Activated CD8-positive, alpha-beta memory T cell treated with anti-CD3 and anti-CD28 coated beads for 1 hour (primary cell): ENCODE data around the gene NUTM1.

Experiments used
- DNase-seq, 2 donors: peaks; one replicate each; pipeline ENCODE4 v3.0.0-alpha.2; 2020; ENCODE audit warnings: low read depth in 1 of 2; ENCODE audit errors: extremely low read depth in 1 of 2

NUTM1 gene, protein sequence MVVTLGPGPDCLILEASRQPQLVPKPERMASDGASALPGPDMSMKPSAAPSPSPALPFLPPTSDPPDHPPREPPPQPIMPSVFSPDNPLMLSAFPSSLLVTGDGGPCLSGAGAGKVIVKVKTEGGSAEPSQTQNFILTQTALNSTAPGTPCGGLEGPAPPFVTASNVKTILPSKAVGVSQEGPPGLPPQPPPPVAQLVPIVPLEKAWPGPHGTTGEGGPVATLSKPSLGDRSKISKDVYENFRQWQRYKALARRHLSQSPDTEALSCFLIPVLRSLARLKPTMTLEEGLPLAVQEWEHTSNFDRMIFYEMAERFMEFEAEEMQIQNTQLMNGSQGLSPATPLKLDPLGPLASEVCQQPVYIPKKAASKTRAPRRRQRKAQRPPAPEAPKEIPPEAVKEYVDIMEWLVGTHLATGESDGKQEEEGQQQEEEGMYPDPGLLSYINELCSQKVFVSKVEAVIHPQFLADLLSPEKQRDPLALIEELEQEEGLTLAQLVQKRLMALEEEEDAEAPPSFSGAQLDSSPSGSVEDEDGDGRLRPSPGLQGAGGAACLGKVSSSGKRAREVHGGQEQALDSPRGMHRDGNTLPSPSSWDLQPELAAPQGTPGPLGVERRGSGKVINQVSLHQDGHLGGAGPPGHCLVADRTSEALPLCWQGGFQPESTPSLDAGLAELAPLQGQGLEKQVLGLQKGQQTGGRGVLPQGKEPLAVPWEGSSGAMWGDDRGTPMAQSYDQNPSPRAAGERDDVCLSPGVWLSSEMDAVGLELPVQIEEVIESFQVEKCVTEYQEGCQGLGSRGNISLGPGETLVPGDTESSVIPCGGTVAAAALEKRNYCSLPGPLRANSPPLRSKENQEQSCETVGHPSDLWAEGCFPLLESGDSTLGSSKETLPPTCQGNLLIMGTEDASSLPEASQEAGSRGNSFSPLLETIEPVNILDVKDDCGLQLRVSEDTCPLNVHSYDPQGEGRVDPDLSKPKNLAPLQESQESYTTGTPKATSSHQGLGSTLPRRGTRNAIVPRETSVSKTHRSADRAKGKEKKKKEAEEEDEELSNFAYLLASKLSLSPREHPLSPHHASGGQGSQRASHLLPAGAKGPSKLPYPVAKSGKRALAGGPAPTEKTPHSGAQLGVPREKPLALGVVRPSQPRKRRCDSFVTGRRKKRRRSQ

DNA sequence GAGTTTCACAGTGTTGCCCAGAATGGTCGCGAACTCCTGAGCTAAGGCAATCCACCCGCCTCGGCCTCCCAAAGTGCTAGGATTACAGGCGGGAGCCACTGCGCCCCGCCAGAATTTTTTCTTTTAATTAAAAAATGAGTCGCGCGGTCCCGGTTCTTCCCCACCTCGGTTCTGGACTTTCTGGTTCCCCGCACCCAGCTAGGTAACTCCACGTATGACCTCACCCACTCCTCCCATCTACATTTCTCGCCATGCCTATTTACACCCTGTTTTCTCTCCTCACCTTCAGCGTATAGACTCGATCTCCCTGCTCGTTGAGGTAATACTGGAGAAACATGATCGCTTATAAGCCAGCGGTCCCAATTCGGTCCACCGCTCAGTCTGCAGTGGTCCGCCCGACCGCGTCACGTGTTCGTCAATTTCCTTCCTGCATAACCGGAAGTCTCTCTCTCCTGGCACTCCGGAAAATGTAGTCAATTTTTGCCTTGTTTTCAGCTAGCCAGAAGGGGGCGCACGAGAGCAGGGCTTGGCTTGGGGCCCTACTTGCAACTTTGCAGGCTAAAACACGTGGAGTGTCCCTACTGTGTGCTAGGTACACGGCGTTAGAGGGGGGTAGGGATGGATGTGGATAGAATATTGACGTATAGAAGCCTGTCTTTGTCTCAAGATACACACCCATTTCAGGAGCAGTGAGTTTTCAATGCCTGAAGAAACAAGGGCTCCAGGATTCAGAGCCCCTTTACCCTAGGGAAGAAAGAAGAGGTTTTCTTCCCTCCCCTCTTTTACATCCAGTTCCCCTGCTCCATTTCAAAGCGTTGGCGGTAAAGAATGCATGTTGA is at the start of gene NUTM1, which contains the start of gene NOP10:
Gene NUTM1 (plus strand): TSS at position 579 of the 839 bp plus-strand sequence. CDS start 382 bp downstream, outside the sequence.
Gene NOP10 (minus strand): TSS at position 400 of the 839 bp plus-strand sequence. CDS start 63 bp downstream, at position 337.
- peak; percentile 83 to 90 for DNase-seq

DNA sequence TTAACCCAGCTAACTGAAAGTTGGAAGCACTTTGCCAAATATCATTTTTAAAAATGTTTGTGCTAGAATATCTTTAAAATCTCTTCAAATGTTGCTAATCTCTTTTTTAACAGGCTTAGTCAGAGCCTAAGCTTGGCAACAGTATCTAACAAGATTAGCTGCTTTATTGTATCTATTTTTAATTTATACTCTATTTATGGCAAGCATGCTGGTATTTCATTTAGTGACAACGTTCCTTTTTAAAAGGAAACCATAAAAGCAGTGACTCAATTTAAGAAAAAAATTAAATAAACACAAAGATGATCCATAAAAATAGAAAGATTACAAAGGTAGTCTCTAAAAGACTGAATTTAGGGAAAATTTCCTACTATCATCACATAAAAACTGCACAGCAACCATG is 46.1 kb upstream of the NUTM1 start:
- no peak for DNase-seq

DNA sequence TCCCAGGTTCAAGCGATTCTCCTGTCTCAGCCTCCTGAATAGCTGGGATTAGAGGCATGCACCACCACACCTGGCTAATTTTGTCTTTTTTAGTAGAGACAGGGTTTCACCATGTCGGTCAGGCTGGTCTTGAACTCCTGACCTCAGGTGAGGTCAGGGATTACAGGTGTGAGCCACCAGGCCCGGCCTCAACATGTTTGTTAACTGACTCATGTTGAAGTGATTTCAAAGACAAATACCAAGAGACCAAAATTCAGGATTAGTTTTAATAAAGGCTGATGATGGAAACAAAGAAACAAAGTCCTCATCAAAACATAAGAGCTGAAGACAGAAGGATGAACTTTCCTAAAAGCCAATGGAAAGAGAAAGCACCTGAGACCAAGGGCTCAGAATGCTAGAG is 42.1 kb upstream of the NUTM1 start:
- no peak for DNase-seq

DNA sequence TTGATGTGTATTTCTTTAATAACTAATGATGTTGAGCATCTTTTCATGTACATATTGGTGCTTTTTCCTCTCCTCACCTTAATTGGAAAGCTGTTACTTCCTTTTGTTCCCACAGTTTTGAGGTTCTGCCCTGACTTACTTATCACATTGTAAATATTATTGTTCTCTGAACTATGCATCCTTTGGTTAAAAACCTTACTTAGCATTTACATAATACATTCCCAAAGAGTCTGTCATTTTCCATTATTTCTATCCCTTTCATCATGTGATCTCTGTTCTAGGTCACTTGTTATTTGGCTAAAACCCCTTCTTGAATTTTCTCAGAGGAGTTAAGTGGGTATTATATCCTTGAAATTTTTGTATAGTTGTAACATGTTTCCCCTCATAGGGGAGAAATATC is 38.5 kb upstream of the NUTM1 start:
- no peak for DNase-seq

DNA sequence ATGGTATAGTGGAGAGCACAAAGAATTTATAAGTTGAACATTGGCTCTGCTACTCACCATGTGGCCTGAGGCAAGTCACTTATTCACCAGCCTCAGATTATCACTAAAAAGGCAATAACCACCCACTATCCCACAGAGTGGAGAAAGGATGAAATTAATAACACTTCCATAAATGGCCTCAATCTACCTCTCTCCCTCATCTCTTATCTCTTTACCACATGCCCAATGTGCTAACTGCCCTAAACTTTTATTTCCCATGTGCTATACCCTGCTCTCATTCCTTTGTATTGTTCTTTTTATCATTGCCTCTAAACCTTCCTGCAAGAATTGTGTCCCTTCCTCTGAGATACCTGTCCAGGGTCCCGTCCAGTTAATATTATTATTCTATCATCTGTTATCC is 31.6 kb upstream of the NUTM1 start:
- DNase-seq: no peak

DNA sequence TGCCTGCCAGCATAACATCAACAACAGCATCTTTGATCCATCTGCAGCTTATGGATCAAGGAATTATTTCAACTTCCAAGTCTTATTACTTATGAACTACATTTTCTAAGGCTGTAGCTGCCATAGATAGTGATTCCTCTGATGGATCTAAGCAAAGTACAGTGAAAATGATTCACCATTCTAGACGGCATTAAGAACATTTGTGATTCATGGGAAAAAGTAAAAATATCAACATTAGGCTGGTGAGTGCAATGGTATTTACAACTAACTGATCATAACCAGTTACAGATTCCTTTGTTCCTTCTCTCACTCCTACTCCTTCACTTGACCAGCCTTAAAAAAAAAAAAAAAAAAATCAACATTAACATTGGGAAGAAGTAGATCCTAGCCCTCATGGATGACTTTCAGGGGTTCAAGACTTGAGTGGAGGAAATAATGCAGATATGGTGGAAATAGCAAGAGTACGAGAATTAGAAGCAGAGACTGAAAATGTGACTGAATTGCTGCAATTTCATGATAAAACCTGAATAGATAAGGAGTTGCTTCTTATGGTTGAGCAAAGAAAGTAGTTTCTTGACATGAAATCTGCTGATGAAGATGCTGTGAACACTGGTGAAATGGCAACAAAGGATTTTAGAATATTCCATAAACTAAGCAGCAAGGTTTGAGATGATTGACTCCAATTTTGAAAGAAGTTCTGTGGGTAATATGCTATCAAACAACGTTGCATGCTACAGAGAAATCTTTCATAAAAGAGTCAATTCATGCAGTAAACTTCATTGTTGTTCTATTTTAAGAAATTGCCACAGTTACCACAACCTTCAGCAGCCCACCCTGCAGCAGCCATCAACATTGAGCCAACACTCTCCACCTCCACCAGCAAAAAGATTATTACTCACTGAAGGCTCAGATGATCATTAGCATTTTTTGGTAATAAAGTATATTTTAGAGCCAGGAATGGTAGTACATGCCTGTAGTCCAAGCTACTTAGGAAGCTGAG is 28.3 kb upstream of the NUTM1 start:
- no peak for DNase-seq

DNA sequence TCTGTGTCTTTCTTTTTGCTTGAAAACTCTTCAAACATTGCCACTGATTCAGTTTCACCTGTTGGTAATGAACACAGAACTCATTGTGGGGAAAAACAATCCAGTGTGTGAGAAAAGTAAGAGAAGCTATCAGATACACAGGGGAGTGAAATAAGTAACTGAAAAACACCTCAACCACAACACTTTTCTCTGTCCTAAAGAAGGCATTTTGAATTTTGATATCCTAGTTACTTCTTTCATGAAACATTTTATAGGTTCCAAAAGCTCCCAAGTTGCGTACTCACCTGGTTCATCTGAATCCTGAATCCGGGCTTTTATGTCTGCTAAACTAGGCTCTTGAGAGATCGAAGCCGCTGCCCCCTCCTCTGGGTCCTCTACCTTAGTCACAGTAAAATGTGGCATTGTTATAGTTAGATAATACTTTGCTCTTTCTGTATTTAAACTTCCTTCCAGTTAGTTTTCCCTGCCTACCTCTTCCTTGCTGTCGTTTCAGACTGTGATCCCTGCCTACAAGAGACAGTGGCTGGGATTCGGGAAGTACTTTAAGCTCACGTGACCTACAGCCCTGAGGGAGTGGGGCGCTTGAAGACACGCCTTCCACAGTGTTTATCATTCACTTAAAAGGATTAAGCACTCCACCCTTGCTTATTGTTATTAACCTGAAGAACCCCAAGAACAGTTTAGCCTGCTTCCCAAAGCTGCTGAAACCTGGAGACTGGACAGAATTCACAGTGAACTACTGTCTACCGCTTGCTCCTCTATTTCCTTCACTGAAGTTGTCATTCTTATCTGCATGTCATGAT is 24.6 kb upstream of the NUTM1 start:
- no peak for DNase-seq

DNA sequence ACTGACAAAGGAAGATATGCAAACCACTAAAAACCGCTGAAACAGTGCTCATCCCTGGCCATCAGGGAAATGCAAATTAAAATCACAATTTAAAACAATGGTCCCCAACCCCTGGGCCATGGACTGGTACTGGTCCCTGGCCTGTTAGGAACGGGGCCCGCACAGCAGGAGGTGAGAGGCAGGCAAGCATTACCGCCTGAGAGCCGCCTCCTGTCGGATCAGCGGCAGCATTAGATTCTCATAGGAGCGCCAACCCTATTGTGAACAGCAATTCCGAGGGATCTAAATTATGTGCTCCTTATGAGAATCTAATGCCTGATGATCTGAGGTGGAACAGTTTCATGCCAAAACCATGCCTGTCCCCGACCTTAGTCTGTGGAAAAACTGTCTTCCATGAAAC is 19.9 kb upstream of the NUTM1 start:
- no peak for DNase-seq

DNA sequence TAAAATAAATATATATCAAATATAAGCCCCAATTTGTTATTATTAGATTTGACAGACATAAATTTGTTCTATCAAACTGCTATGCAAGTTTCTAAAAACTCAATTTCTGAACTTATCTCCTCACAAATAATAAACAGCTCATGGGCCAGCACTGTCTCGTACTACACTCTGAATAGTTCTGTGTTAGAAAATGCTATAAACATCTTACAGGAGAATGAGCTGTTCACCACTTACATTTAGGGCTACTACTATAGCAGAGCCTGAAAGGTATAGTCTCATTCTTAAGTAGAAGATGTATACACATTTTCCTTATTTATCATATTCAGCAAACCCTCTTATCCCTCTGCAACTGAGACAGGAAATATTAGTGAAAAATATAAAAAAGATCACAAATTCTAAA is 18.2 kb upstream of the NUTM1 start:
- no peak for DNase-seq

DNA sequence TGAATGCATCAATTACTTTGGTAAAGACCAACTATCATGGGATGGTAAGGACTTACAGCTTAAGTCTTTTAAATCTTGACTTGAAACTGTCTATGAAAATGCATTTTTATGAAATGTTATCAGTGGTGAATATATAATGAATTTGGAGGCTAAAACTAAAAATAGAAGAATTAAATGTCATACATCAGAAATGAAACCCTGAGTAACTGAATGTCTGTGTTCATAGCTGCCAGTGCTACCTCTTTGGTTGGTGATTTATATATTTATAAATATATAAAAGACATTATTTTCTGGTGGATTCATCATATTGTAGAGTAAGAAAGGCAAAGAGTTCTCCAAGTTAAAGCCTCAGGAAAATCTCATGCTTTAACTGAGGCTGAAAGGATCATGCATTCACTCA is 17.7 kb upstream of the NUTM1 start:
- no peak for DNase-seq

DNA sequence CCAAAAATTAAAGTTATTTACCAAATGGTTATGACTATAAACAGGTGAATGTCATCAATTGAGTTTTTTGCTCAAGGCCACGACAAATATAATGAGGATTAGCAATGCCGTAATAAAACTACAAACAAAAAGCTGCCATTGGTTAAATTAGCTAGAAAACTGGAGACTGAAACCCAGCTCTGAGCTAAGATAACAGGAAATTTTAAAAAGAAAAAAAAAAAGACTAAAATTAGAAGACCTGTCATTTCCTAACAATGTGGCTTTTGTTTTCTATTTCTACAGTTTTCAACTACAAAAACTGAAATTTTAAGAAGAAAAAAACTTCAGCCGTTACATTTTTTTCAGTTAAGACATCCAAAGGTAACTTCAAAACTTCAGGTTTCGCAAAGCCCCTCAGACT is 15.2 kb upstream of the NUTM1 start:
- no peak for DNase-seq

DNA sequence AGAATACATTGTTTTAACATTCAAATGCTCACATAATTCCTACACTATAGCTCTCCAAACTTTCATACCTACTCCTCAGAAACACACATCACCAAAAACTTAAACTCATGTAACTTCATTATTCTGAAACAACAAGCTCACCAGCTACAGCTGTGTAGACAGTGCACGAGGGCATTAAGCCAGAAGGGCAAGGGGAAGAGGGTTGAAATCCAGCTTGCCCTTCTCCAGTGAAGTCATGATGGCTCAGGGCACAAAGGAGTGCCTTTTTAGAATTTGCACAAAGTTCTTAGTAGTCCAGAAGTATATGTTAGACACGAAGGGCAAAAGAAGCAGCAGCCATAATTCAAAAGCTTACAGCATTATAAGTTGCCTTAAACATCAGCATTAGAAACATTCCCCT is 14.1 kb upstream of the NUTM1 start:
- no peak for DNase-seq

DNA sequence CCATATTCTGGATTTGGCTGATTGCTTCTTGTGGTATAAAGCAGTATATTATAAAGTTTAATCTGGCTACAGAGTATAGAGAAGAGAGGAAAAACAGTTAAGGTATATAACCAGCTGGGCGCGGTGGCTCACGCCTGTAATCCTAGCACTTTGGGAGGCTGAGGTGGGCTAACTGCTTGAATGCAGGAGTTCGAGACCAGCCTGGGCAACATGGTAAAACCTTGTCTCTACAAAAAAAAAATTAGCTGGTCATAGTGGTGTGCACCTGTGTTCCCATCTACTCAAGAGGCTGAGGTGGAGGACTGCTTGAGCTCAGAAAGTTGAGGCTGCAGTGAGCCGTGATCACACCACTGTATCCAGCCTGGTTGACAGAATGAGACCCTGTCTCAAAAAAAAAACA is 12.8 kb upstream of the NUTM1 start:
- DNase-seq: no peak

DNA sequence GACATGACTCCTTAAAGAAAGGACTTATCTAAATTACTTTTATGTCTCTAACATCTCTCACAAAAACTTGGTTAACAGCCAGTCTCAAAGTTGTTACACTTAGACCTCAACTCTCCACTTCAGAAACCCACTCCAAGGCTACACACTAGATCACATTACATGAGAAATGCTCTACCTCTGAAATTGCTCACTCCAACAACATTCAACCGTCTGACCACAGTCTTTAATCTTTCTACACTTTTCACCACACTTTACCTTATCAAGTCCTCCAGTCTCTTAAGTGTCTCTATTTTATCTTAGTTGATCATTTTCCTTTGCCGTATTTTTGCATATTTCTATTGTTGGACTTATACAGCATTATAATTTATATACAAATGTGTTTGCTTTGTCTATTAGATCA is 11.3 kb upstream of the NUTM1 start:
- DNase-seq: no peak

DNA sequence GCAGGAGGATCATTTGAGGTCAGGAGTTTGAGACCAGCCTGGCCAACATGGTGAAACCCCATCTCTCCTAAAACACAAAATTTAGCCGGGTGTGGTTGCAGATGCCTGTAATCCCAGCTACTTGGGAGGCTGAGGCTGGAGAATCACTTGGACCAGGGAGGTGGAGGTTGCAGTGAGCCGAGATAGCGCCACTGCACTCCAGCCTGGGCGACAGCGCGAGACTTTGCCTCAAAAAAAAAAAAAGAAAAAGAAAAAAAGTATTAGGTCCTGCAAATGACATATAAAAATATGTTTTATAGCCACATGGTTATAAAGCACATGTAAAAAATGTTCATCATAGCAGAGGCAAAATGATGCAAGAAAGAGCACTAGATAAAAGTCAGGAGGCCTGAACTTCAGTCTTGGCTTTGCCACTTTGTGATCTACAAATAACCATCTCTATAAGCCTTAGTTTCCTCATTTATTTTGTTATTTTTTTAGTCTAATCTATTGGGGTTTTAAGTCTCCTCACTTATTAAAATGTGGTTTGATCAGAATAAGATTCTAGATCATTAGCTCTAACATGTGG is 10.5 kb upstream of the NUTM1 start:
- no peak for DNase-seq

DNA sequence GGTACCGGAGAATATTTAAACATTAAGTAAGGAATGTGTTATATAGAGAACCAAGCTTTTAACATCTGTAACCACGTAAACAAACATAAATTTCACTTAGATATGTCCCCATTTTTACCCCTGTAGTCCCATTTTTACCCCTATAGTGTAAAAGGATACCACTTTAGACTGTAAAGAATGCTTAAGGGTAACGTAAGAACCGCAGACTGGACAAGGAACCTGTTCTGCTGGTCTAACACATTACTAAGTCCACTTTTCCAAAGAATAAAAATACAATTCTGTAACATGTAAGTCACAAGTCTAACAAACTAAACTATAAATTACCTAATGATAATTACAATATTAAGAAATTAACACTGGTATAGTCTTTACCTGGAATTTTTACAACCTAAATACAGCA is 8.4 kb upstream of the NUTM1 start:
- no peak for DNase-seq

DNA sequence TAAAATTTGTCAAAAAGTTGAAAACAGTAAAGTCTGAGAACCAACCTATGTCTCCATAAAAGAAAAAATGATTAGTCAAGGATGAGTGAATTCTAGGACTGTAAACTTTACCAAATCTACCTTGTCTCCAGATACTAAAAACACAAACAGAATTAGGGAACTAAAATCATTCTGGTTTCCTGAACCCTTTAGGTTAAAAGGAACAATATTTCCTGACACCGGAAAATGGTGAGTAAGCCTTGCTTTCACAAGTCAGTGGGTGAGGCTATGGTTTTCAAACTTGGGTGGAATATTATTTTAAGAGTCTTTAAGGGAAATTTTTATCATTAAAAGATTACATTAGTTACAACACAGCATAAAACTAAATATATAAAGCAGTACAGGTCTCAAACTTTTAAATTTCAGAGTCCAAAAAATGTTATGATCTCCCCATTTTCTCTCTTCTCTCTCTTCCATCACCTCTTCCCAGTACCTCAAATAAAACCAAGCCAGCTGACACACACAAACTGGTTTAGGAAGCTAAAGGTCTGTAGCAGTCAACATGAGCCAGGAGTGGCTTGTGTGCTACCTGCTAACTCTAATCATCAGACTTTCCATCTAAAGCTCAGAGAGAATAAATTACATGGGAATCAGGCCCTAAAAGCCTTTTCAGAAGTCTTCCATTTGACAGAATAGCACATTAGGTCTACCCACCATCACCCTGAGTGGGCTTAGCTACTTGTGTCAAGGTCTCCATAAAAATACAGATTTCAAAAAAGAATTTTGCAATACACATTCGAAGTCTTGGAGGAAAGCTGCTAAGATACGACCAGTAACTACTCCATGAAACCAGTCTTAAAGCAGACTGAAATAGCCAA is 7.7 kb upstream of the NUTM1 start:
- DNase-seq: no peak
